ENCODE results near the gene TNFRSF6B.

TNFRSF6B gene

GRCh38 chr20:63744158-63744557, 47.7 kb downstream of the TNFRSF6B start:
- no peak for DNase-seq (ENCODE audit: low read depth)
- H3K4me3 ChIP-seq (ENCODE audit: low read length): no peak overlapping the region

GRCh38 chr20:63744574-63745423, 48.3 kb downstream of the TNFRSF6B start:
- no peak for TF ChIP-seq CTCF (conservative IDR thresholded peaks at IDR 0.05; ENCODE audit: low read length)
- no peak overlapping the region for H3K4me3 ChIP-seq (ENCODE audit: low read length)
- no peak for DNase-seq (ENCODE audit: low read depth)

More at GRCh38 chr20:63744158-63744557, 47.7 kb downstream of the TNFRSF6B start:
- no peak for TF ChIP-seq CTCF (conservative IDR thresholded peaks at IDR 0.05; ENCODE audit: low read length)

GRCh38 chr20:63745424-63745805, 49.0 kb downstream of the TNFRSF6B start:
- DNase-seq (ENCODE audit: low read depth): no peak
- TF ChIP-seq CTCF (conservative IDR thresholded peaks at IDR 0.05; ENCODE audit: low read length): no peak
- no peak overlapping the region for H3K4me3 ChIP-seq (ENCODE audit: low read length)

- TF ChIP-seq CTCF (conservative IDR thresholded peaks at IDR 0.05; ENCODE audit: low read length): no peak
- no peak for DNase-seq (ENCODE audit: low read depth)
- H3K4me3 ChIP-seq (ENCODE audit: low read length): no peak overlapping the region
These were observed 49.7 kb downstream of the TNFRSF6B start for GRCh38 chr20:63745961-63746731.

- no peak overlapping the region for H3K4me3 ChIP-seq (ENCODE audit: low read length)
- TF ChIP-seq CTCF (conservative IDR thresholded peaks at IDR 0.05; ENCODE audit: low read length): no peak
- DNase-seq (ENCODE audit: low read depth): no peak
These were observed 50.4 kb downstream of the TNFRSF6B start for GRCh38 chr20:63746751-63747315.

- no peak for DNase-seq (ENCODE audit: low read depth)
- TF ChIP-seq CTCF (conservative IDR thresholded peaks at IDR 0.05; ENCODE audit: low read length): no peak
- H3K4me3 ChIP-seq (ENCODE audit: low read length): no peak overlapping the region
These were observed 51.2 kb downstream of the TNFRSF6B start for GRCh38 chr20:63747622-63748069.
